TTC549 (cell line): ENCODE results near the gene AADACL4.
"Not testable (repeated sequence)": the region's sequence is repeated elsewhere in the genome, so short reads cannot be mapped to it uniquely, and the experiment has no call there.

ENCODE experiments used
- FAIRE-seq: peaks from 2 replicates; lab custom pipeline; 2012; peaks lifted over from hg19 to GRCh38; lab: Jason Lieb, UNC

AADACL4 gene

DNA sequence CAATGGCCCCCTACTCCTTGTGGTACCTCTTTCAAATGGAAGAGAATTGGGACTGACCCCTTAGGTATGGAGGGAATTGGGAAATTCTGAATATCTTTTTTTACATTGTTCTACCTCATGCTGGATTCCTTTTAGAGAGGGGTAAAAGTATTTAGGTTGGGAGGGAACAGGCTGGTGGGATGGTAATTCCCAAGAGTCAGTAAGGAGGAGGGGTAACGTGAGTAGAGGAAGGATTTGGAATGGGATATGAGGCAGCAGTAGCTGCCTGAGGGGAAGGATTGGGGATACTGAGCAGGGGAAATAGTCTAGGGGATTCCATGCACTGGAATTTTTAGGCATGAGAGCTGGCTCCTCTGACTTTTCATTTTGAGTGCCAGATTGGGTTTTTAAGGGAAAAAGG is 68.2 kb downstream of the AADACL4 start:
- FAIRE-seq: no peak

DNA sequence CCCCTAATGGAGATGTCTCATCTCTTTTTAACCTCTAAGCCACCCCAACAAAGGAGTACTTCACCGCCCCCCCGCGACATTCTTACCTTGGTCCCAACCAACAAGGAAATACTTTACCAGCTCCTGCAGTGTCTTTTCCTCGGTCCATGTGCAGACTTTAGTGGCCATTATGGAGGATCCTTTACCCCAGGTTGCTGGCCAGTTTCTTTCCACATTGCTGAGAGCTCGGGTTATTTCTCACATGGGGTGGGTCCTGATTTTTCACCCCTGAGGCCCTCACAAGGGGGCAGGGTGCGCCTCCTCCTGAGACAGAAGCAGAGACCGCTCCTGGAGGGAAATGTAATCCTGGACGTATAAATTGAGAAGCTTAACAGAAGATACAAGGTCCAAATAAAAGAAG is 69.0 kb downstream of the AADACL4 start:
- no peak for FAIRE-seq

DNA sequence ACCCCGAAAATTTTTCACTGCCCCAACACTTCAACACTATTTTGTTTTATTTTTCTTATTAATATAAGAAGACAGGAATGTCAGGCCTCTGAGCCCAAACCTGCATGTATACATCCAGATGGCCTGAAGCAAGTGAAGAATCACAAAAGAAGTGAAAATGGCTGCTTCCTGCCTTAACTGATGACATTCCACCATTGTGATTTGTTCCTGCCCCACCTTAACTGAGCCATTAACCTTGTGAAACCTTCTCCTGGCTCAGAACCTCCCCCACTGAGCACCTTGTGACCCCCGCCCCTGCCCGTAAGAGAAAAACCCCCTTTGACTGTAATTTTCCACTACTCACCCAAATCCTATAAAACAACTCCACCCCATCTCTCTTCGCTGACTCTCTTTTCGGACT is 69.8 kb downstream of the AADACL4 start:
- FAIRE-seq: not testable (repeated sequence)

DNA sequence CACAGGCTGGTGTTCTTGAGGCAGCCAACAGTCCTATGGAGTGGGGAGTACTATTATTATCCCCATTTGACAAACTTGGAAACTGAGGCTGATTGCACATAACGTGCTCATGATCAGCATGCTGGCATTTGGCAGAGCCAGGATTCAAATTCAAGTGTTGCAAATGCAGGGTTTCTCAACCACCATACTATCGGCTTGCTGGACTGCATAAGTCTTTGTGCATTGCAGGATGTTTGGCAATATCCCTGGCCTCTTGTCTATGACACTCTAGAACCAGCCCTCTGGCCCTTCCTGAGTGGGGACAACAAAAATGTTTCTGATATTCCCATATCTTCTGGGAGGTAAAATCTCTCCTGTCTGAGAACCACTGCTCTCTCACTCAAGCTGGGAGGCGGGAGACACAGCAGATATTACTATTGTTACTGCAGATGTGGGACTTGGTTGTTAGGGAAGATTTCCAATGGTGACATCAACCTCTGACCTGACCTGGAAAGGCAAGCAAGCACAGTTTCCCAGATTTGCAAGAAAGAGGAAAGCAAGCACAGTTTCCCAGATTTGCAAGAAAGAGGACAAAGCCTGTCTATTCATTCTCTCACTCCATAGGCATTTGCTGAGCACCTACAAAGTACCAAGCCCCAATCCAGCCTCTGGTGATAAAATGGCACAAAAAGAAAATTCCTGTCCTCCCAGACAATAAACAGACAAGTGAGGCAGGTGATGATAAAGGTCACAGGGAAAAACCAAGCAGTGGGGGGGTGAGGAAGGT is 71.0 kb downstream of the AADACL4 start:
- FAIRE-seq: no peak

DNA sequence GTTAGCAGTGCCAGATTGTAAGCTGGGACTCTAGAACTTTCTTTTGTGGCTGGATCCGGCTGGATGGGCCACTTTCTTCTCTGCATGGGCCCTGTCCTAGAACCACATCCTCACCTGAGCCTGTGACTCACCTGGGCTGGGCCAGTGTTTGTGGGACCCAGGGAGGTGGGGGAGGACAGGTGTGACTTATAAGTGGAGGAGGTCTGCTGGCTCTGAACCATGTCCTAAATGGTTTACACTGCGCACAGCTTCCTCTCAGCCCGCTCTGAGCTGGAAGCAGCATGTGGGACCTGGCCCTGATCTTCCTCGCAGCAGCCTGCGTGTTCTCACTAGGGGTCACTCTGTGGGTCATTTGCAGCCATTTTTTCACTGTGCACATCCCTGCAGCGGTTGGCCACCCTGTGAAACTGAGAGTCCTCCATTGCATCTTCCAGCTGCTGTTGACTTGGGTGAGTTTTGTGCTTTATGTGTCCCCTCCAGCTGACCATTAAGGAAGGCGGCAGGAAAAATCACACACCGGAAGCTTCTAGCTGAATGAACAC is 72.1 kb downstream of the AADACL4 start, which contains the start of gene AADACL3:
AADACL3 (plus strand) TSS at position 215 of the 542 bp plus-strand sequence; CDS start at position 282, 67 bp downstream.
- FAIRE-seq: no peak
